Aorta (tissue), 5 donors: Measurements from ENCODE around the gene ACP6. TPM values are rescaled to one million over a fixed set of nuclear protein-coding genes. Genes with fewer than 3 reads are reported as not detected.
A peak's percentile ranks its signal among the peaks of the same experiment; 100 is the strongest.

Experiments
- ATAC-seq: fragments of 200-7000 bp; cut with Tn5 transposase; one replicate; pipeline ENCODE4 v1.9.1; 2022; ENCODE audit warnings: moderate library complexity; ENCODE audit not compliant: low FRiP score
- DNase-seq, 2 donors: peaks; one replicate each; pipeline ENCODE4 v3.0.0-alpha.2; 2020
- H3K27ac ChIP-seq, 2 donors: one replicate each; pipeline ENCODE4 v1.5.1; 2013; ENCODE audit warnings: low read length in 2 of 2, mild to moderate bottlenecking in 2 of 2, moderate library complexity in 2 of 2, control low read depth in 1 of 2, inconsistent platforms in 1 of 2, low read depth in 1 of 2
- H3K27me3 ChIP-seq, 2 donors: one replicate each; pipeline ENCODE4 v1.6.1; 2013; ENCODE audit warnings: control low read depth in 1 of 2, low read length in 1 of 2, mild to moderate bottlenecking in 1 of 2, moderate library complexity in 1 of 2; ENCODE audit not compliant: insufficient read depth in 2 of 2, control insufficient read depth in 1 of 2
- H3K36me3 ChIP-seq, 2 donors: one replicate each; pipeline ENCODE4 v1.6.1; 2013; ENCODE audit warnings: control low read depth in 1 of 2, low read length in 1 of 2, mild to moderate bottlenecking in 1 of 2; ENCODE audit not compliant: insufficient read depth in 2 of 2, control insufficient read depth in 1 of 2
- H3K4me1 ChIP-seq, 2 donors: one replicate each; pipeline ENCODE4 v1.6.1; 2013; ENCODE audit warnings: low read length in 2 of 2, control low read depth in 1 of 2, mild to moderate bottlenecking in 1 of 2, moderate library complexity in 1 of 2; ENCODE audit not compliant: insufficient read depth in 2 of 2, control insufficient read depth in 1 of 2
- H3K4me3 ChIP-seq, 2 donors: one replicate each; pipeline ENCODE4 v1.5.1; 2013; ENCODE audit warnings: low read length in 2 of 2, control low read depth in 1 of 2, mild to moderate bottlenecking in 1 of 2
- H3K9me3 ChIP-seq: one replicate; pipeline ENCODE4 v1.6.1; 2013; ENCODE audit warnings: mild to moderate bottlenecking, low read length; ENCODE audit not compliant: control insufficient read depth
- WGBS, 2 donors: extraction: QIAGEN DNeasy Blood & Tissue Kit; methylation state at CpG; one replicate each; pipeline ENCODE4 v1.1.7; 2013; 5-methylcytosine and 5-hydroxymethylcytosine counted together
- intact Hi-C, 2 donors: fragments of 100-400 bp; cut with DNase I; formaldehyde crosslinking; loops; one replicate each; pipeline versions ENCODE4 v1.14.2 to v1.15.0; 2022
- long read RNA-seq, 2 donors: library from polyadenylated mRNA; unstranded; transcript quantifications; one replicate each; pipeline ENCODE4 v2.0.0, GENCODE V29; 2020 to 2021
- polyA plus RNA-seq, 2 donors: library from polyadenylated mRNA; stranded (reverse); fragments of 200-250 nt; gene quantifications; one replicate each; pipeline ENCODE4 v1.2.3, GENCODE V29; 2013
- total RNA-seq, 2 donors: library from RNA; stranded (reverse); fragmentation: NEBNext Ultra II Directional; extraction: Animal tissue kit (Norgen Biotek cat#: 25700); gene quantifications; one replicate each; pipeline ENCODE4 v1.2.1, GENCODE V29; 2021
- donor health status: healthy with polysubstance abuse.
- donor health status: Bipolar disorder and iron deficiency.
- donor health status: DM: no; HTN: no; CAD: no.
- donor health status: DM: no; HTN: no; CAD: no.
- donor health status: DM: yes; HTN: yes; CAD: no.

ACP6 gene
- total RNA-seq = 10 to 100 TPM; 13.4 to 15.6 TPM
- polyA plus RNA-seq = 10 to 100 TPM in 1 of 2 donors, 1 to 10 TPM in 1; 5.9 to 24.0 TPM
- long read RNA-seq, donor 1, full-length matches to known transcripts = 24 of 33 reads
- long read RNA-seq, donor 1, partial matches to known transcripts = 2 of 33 reads
- long read RNA-seq, donor 1, other reads (novel, unspliced or antisense) = 7 of 33 reads
- long read RNA-seq, donor 2, full-length matches to known transcripts = 2 of 9 reads
- long read RNA-seq, donor 2, partial matches to known transcripts = 3 of 9 reads
- long read RNA-seq, donor 2, other reads (novel, unspliced or antisense) = 4 of 9 reads

DNA sequence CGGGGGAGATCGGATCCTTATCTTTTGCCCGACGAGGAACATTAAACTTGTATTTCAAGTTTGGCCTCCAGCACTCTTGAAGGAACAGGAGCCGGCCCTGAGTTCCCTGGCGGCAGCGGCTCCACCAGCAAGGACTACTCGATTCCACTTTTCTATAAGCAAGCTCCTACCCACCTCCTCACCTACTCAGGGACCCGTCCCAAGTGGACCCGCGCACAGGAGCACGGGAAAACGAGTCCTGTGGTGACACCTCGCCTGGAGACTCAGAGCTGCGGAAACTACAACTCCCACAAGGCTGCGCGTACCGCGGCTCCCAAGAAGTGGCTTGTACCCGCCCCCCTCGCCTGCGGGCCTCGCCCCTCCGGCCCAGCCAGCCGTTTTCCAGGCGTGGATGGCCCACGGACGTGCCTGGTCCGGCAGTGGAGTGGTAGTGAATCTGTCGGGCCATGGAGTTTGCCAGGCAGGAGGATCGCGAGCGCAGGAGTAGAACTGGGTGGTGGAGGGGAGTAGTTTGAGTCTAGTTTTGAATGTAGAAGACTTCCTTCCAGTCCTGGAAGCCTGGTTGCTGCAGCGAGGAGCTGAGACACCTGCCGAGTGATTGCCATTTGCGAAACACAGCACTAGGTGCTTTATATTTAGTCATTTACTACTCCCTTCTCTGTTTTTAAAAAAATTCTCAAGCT, at the start of gene ACP6:
Gene ACP6 (minus strand): TSS at position 206 of the 683 bp plus-strand sequence. CDS start 476 bp downstream, outside the sequence.
- DNase-seq = peak; percentile 97 to 98
- peak; percentile 98 for ATAC-seq
- WGBS, 2 donors = 2% methylated on average over 36 of the region's 36 CpGs

DNA sequence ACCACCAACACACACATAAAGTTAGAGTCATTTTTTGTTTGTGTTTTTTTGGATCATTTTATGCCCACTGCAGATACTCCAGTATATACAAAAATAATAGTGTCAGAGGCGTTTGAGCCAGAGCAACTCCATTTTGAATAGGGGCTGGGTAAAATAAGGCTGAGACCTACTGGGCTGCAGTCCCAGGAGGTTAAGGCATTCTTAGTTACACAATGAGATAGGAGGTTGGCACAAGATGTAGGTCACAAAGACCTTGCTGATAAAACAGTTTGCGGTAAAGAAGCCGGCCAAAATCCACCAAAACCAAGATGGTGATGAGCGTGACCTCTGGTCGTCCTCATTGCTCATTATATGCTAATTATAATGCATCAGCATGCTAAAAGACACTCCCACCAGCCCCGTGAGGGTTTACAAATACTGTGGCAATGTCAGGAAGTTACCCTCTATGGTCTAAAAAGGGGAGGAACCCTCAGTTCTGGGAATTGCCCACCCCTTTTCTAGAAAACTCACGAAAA, 49.4 kb upstream of the ACP6 start:
- intact Hi-C loops = no loop called here
- WGBS, 2 donors = 64 to 67% methylated on average over 7 of the region's 7 CpGs
- no peak for DNase-seq
- no peaks in the 10 kb centered on the region for H3K36me3 ChIP-seq
- H3K27me3 ChIP-seq = no peaks in the 10 kb centered on the region
- no peak for ATAC-seq
- no peak overlapping the region for H3K27ac ChIP-seq
- no peaks in the 10 kb centered on the region for H3K4me1 ChIP-seq
- H3K4me3 ChIP-seq = no peak overlapping the region
- H3K9me3 ChIP-seq = no peaks in the 10 kb centered on the region

More for the DNA sequence above, at the start of gene ACP6:
- H3K27me3 ChIP-seq = no peaks in the 10 kb centered on the region
- intact Hi-C loops = no loop called here
- H3K9me3 ChIP-seq = no peaks in the 10 kb centered on the region
- H3K4me3 ChIP-seq = peak within 1 kb of the TSS; percentile 75 to 97
- no peaks in the 10 kb centered on the region for H3K36me3 ChIP-seq
- peak within 1 kb of the TSS in 1 of 2 donors; percentile 76 for H3K27ac ChIP-seq
- H3K4me1 ChIP-seq = no peaks in the 10 kb centered on the region

DNA sequence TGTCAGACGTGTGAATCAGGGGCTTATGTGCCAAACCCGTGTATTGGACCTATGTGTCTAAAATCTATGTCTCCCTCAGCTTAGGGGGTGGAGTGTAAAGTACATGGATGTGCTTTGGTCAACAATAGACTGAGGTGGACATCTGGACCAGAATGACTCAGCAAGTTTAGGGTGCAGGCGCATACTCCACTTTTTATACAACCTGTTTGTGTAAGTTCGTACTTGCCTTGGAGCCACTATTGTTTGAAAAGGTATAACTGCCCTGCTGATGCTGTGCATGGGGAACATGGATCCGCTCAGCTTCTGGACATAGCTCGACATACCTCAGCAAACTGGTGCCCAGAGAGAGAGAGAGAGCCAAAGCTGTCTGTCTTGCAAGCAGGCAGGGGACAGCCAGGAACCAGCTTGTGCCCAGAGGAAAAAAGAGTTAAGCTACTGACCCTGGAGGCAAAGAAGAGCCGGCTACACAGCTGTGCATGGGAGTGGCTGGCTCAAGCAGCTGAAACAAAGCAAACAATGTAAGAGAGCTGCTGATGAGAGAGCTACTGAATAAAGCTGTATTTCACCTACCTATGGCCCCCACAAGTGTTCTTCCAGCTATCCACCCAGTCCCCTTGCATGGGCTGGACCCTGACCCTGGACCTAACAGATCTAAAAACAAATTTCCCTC, 48.8 kb upstream of the ACP6 start:
- WGBS, 2 donors = 90 to 92% methylated on average over 7 of the region's 7 CpGs
- Histone ChIP-seq H3K27me3 (no peaks in the 10 kb centered on the region), H3K4me3 (no peak overlapping the region), H3K9me3 (no peaks in the 10 kb centered on the region), H3K36me3 (no peaks in the 10 kb centered on the region), H3K27ac (no peak overlapping the region), H3K4me1 (no peaks in the 10 kb centered on the region)
- no peak for DNase-seq
- ATAC-seq = no peak
- intact Hi-C loops = no loop called here

DNA sequence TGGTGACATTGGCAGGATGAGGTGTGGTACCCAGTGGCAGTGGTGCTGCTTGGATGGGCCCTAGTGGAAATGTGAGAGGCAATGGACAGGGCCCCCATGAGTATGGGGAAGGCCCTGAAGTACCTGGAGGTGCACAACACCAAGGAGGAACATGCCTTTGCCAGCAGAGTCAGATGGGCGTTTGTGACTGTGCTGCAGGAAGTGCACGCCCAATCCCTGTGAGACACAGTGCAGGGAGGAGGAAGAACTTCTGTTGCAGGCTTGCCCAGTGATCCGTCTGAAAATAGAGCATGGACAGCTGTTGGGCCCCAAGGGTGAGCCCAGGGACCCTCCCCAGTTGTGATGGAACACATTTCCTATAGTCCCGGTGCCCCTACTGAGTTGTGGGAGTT, 47.4 kb upstream of the ACP6 start:
- no peaks in the 10 kb centered on the region for H3K4me1 ChIP-seq
- intact Hi-C loops = no loop called here
- H3K9me3 ChIP-seq = no peaks in the 10 kb centered on the region
- H3K27me3 ChIP-seq = no peaks in the 10 kb centered on the region
- H3K36me3 ChIP-seq = no peaks in the 10 kb centered on the region
- no peak for ATAC-seq
- no peak overlapping the region for H3K27ac ChIP-seq
- DNase-seq = peak in 1 of 2 donors; percentile 45
- no peak overlapping the region for H3K4me3 ChIP-seq
- WGBS, 2 donors = 74 to 76% methylated on average over 4 of the region's 4 CpGs

DNA sequence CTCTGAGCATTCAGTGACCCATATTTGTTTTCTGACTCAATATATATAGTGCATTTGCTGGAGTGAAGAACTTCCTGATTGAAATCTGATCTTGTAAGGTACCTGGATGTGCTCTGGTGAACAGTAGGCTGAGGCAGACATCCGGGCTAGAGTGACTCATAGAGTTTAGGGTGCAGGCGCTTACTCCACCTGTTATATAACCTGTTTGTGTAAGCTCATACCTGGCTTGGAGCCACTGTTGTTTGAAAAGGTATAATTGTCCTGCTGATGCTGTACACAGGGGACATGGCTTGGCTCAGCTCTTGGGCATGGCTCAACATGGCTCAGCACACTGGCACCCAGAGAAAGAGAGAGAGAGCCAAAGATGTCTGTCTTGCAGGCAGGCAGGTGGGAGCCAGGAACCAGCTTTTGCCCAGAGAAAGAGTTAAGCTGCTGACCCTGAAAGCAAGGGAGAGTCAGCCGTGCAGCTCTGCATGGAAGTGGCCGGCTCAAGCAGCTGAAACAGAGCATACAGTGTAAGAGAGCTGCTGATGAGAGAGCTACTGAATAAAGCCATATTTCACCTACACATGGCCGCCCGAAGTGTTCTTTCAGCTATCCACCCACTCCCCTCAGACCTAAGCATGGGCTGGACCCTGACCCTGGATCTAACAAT, 46.9 kb upstream of the ACP6 start:
- H3K4me3 ChIP-seq = no peak overlapping the region
- intact Hi-C loops = no loop called here
- H3K27me3 ChIP-seq = no peaks in the 10 kb centered on the region
- ATAC-seq (no peak), DNase-seq (no peak)
- H3K27ac ChIP-seq = no peak overlapping the region
- H3K36me3 ChIP-seq = no peaks in the 10 kb centered on the region
- 90 to 93% methylated on average over 6 of the region's 6 CpGs for WGBS, 2 donors
- no peaks in the 10 kb centered on the region for H3K4me1 ChIP-seq
- H3K9me3 ChIP-seq = no peaks in the 10 kb centered on the region

DNA sequence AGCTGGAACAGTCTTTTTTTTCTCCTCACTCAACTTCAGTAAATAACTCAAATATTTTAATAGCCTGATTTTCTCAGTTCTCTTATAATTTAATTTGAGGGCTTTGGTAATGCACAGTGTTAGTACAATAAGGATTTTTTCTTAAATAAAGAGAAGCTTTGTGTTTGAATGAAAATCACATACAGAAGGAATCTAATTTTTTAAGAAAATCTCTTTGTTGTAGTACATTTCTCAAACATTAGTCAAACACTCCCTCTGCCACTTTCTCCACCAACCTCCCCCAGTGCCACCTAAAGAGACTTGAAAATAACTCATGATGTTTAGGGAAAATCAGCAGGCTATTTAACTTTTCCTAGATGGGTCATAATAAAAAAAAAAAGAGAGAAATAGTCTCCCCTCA, 42.3 kb upstream of the ACP6 start:
- no peaks in the 10 kb centered on the region for H3K36me3 ChIP-seq
- intact Hi-C loops = no loop called here
- no peak overlapping the region for H3K27ac ChIP-seq

DNA sequence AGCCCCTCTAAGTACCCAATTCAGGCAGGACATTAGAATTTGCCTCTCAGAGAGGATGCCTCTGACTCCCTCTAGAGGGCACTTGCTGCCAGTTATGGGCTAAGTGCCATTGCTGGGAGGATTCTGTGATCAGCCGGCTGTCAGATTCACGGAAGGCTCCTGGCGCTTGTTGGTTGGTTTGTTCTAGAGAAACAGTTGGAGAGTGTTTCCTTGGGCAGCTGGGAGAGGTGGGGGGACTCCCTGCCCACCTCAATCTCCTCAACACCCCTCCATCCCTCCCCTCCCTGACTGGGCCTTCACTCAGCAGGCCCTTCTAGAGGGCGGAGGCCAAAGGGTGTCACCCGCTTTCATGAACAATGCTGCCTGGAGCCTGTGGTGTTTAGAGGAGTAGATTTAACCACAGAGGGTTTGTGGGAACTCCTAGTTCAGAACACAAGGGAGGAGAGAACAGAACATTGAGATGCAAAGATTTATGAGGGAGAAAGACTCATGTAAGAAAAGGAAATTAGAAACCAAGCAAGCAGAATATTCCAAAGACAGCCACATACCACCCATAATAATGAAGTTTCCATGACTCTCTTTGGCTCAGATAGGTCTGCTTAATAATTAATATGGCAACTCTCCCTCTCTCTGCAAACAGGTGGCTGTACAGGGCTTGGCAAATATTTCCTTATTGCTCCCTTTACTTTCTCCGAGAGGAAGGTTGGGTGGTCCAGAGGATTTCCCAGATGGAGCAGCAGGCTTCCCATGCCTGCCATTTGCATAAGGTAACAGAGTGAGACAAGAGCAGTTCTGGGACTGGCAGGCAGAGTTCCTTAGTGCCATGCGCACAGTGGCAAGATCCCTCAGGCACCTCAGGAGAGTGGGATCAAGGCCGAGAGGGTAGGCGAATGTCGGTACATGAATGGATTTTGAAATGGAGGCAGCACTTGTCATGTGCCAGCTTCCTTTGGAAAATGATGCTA, 30.0 kb upstream of the ACP6 start:
- WGBS, 2 donors = 63 to 68% methylated on average over 10 of the region's 10 CpGs
- Histone ChIP-seq H3K9me3 (no peaks in the 10 kb centered on the region), H3K4me1 (no peaks in the 10 kb centered on the region), H3K27ac (no peak overlapping the region), H3K36me3 (no peaks in the 10 kb centered on the region), H3K4me3 (no peak overlapping the region), H3K27me3 (no peaks in the 10 kb centered on the region)
- ATAC-seq = peak; percentile 79
- intact Hi-C loops = no loop called here
- peak in 1 of 2 donors; percentile 56 for DNase-seq

More for the DNA sequence above, 42.3 kb upstream of the ACP6 start:
- H3K4me3 ChIP-seq = no peak overlapping the region
- DNase-seq (no peak), ATAC-seq (no peak)
- no peaks in the 10 kb centered on the region for H3K27me3 ChIP-seq
- H3K4me1 ChIP-seq = no peaks in the 10 kb centered on the region
- H3K9me3 ChIP-seq = no peaks in the 10 kb centered on the region

DNA sequence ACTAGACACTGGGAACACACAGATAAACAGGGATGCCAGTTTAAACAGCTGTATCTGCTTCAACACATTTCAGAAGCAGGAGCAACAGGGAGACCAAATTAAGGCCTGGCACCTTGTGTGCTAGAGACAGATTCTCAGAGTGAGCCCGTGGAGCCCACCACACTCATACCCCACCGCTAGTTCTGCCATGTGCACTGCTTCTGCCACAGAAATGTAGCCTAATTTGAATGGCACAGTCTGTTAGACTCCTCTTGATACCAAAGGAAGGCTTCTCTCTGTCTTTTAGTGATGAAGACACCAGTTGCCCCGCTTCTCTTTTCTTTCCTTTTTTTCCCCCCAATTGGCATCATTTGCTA, 29.3 kb upstream of the ACP6 start:
- no peaks in the 10 kb centered on the region for H3K4me1 ChIP-seq
- intact Hi-C loops = no loop called here
- H3K9me3 ChIP-seq = no peaks in the 10 kb centered on the region
- H3K27ac ChIP-seq = no peak overlapping the region
- ATAC-seq (no peak), DNase-seq (no peak)
- H3K4me3 ChIP-seq = no peak overlapping the region
- WGBS, 2 donors = 59 to 60% methylated on average over 3 of the region's 3 CpGs
- H3K36me3 ChIP-seq = no peaks in the 10 kb centered on the region
- H3K27me3 ChIP-seq = no peaks in the 10 kb centered on the region
